OCI-LY1 (cell line): Measurements from ENCODE around the gene C1QC.

Experiments used
- H2AFZ ChIP-seq: fragments of 200-600 bp; sonication (generic), shearing (Covaris generic); 2 replicates; pipeline ENCODE4 v1.6.0; 2014; ENCODE audit warnings: antibody characterized with exemption, mild to moderate bottlenecking, low read length
- H3F3A ChIP-seq: fragments of 200-600 bp; sonication (generic), shearing (Covaris generic); 2 replicates; pipeline ENCODE4 v1.6.0; 2014; ENCODE audit warnings: mild to moderate bottlenecking, antibody characterized with exemption, low read length, moderate library complexity; ENCODE audit not compliant: insufficient read depth
- H3K27ac ChIP-seq: fragments of 200-600 bp; sonication (generic); 2 replicates; pipeline ENCODE4 v1.5.1; 2014; ENCODE audit warnings: low read length, mixed run types, mild to moderate bottlenecking, low read depth; ENCODE audit not compliant: poor library complexity, severe bottlenecking
- H3K27me3 ChIP-seq: fragments of 200-600 bp; sonication (generic); 2 replicates; pipeline ENCODE4 v1.6.0; 2014; ENCODE audit warnings: antibody characterized with exemption, mild to moderate bottlenecking, low read length, moderate library complexity; ENCODE audit not compliant: insufficient read depth
- H3K36me3 ChIP-seq: fragments of 200-600 bp; sonication (generic); 2 replicates; pipeline ENCODE4 v1.6.1; 2014; ENCODE audit warnings: mild to moderate bottlenecking, antibody characterized with exemption, low read length, moderate library complexity, mixed read lengths; ENCODE audit not compliant: insufficient read depth
- H3K4me1 ChIP-seq: fragments of 200-600 bp; sonication (generic); 2 replicates; pipeline ENCODE4 v1.5.1; 2014; ENCODE audit warnings: mild to moderate bottlenecking, low read length, moderate library complexity; ENCODE audit not compliant: insufficient read depth, severe bottlenecking
- H3K4me2 ChIP-seq: fragments of 200-600 bp; sonication (generic), shearing (Covaris generic); 2 replicates; pipeline ENCODE4 v1.6.1; 2014; ENCODE audit warnings: low read length
- H3K4me3 ChIP-seq: fragments of 200-600 bp; sonication (generic); 2 replicates; pipeline ENCODE4 v1.5.1; 2014; ENCODE audit warnings: low read length, low read depth, mild to moderate bottlenecking, mixed read lengths; ENCODE audit not compliant: poor library complexity, severe bottlenecking
- H3K79me2 ChIP-seq: fragments of 200-600 bp; shearing (Covaris generic); 2 replicates; pipeline ENCODE4 v1.6.1; 2016; ENCODE audit warnings: mixed run types, low read length, mixed read lengths; ENCODE audit not compliant: insufficient read depth
- H3K9ac ChIP-seq: fragments of 200-600 bp; sonication (generic), shearing (Covaris generic); 2 replicates; pipeline ENCODE4 v1.6.1; 2014; ENCODE audit warnings: mild to moderate bottlenecking, low read length, mixed read lengths
- H3K9me2 ChIP-seq: fragments of 200-600 bp; sonication (generic), shearing (Covaris generic); 2 replicates; pipeline ENCODE4 v1.6.1; 2014; ENCODE audit warnings: low read depth, mild to moderate bottlenecking, low read length, mixed read lengths
- H3K9me3 ChIP-seq: fragments of 200-600 bp; shearing (Covaris generic); 2 replicates; pipeline ENCODE4 v1.6.1; 2014; ENCODE audit warnings: low read length, mixed read lengths
- H4K20me1 ChIP-seq: fragments of 200-600 bp; sonication (generic), shearing (Covaris generic); 2 replicates; pipeline ENCODE4 v1.6.0; 2016; ENCODE audit warnings: mild to moderate bottlenecking, low read length; ENCODE audit not compliant: insufficient read depth
- CTCF ChIP-seq: fragments of 200-600 bp; sonication (generic), shearing (Covaris generic); IDR thresholded peaks from 2 replicates; pipeline ENCODE4 v1.5.1; 2017; ENCODE audit warnings: mild to moderate bottlenecking, antibody characterized with exemption, low read length, moderate library complexity, mixed read lengths
- EZH2 ChIP-seq: fragments of 200-600 bp; sonication (generic), shearing (Covaris generic); IDR thresholded peaks from 2 replicates; pipeline ENCODE4 v1.8.0; 2017; ENCODE audit warnings: borderline replicate concordance, mixed run types, mild to moderate bottlenecking, antibody characterized with exemption, low read length, moderate library complexity, mixed read lengths

Gene C1QC

GRCh38 chr1:22646384-22646783, 3.0 kb downstream of the C1QC start:
- H3K9ac ChIP-seq, result no peak overlapping the region
- no peak overlapping the region for H3K27ac ChIP-seq

GRCh38 chr1:22650089-22650693, 6.8 kb downstream of the C1QC start:
- no peak for TF ChIP-seq EZH2
- TF ChIP-seq CTCF, result no peak
- Histone ChIP-seq H3K36me3 (no peaks in the 10 kb centered on the region), H3F3A (no peaks in the 10 kb centered on the region), H3K4me3 (no peak overlapping the region), H3K4me1 (no peaks in the 10 kb centered on the region), H3K9me3 (no peaks in the 10 kb centered on the region), H3K9me2 (no peaks in the 10 kb centered on the region), H3K9ac (no peak overlapping the region), H3K79me2 (no peaks in the 10 kb centered on the region), H3K27ac (no peak overlapping the region), H3K27me3 (no peaks in the 10 kb centered on the region; the same call in 1 of the 2 replicates), H4K20me1 (no peaks in the 10 kb centered on the region), H2AFZ (no peak overlapping the region), H3K4me2 (no peak overlapping the region)

More at GRCh38 chr1:22646384-22646783, 3.0 kb downstream of the C1QC start:
- TF ChIP-seq EZH2 (no peak), CTCF (no peak)
- no peak overlapping the region for H2AFZ ChIP-seq
- H3K9me2 ChIP-seq, result no peaks in the 10 kb centered on the region
- no peaks in the 10 kb centered on the region for H3K9me3 ChIP-seq
- H3F3A ChIP-seq, result no peaks in the 10 kb centered on the region
- no peaks in the 10 kb centered on the region for H3K27me3 ChIP-seq
- no peaks in the 10 kb centered on the region for H4K20me1 ChIP-seq
- no peak overlapping the region for H3K4me2 ChIP-seq
- no peaks in the 10 kb centered on the region for H3K36me3 ChIP-seq
- no peak overlapping the region for H3K4me3 ChIP-seq
- no peaks in the 10 kb centered on the region for H3K79me2 ChIP-seq
- H3K4me1 ChIP-seq, result no peaks in the 10 kb centered on the region

- no peak overlapping the region for H2AFZ ChIP-seq
- no peaks in the 10 kb centered on the region; the same call in 1 of the 2 replicates for H3K27me3 ChIP-seq
- no peak overlapping the region for H3K4me2 ChIP-seq
- no peak for TF ChIP-seq CTCF
- no peak for TF ChIP-seq EZH2
- H4K20me1 ChIP-seq, result no peaks in the 10 kb centered on the region
- no peak overlapping the region for H3K4me3 ChIP-seq
- H3K9me3 ChIP-seq, result no peaks in the 10 kb centered on the region
- H3F3A ChIP-seq, result no peaks in the 10 kb centered on the region
- H3K79me2 ChIP-seq, result no peaks in the 10 kb centered on the region
- H3K36me3 ChIP-seq, result no peaks in the 10 kb centered on the region
- no peak overlapping the region for H3K9ac ChIP-seq
- H3K4me1 ChIP-seq, result no peaks in the 10 kb centered on the region
- H3K9me2 ChIP-seq, result no peaks in the 10 kb centered on the region
- no peak overlapping the region for H3K27ac ChIP-seq
Observed at GRCh38 chr1:22651941-22652856, 8.8 kb downstream of the C1QC start.
